Bone marrow (tissue), 2 donors: ENCODE results near the gene AGK.

Experiments used
- DNase-seq, 2 donors: peaks; one replicate each; lab custom pipeline; 2025; lab: John Stamatoyannopoulos, UW

Gene AGK

GRCh38 chr7:141551094-141551781 lies at the start of gene AGK:
AGK (plus strand) TSS chr7:141551410; CDS start chr7:141555467, 4,057 bp downstream.
- peak; percentile 18 to 46 for DNase-seq

GRCh38 chr7:141501451-141501850 lies 49.8 kb upstream of the AGK start:
- DNase-seq = no peak

- no peak for DNase-seq
Observed at GRCh38 chr7:141511316-141511675, 39.9 kb upstream of the AGK start.

- DNase-seq = no peak
Observed at GRCh38 chr7:141511676-141512396, 39.4 kb upstream of the AGK start.

- no peak for DNase-seq
Observed at GRCh38 chr7:141512597-141512996, 38.6 kb upstream of the AGK start.

GRCh38 chr7:141513720-141514119 lies 37.5 kb upstream of the AGK start:
- no peak for DNase-seq

GRCh38 chr7:141515941-141516340 lies 35.3 kb upstream of the AGK start:
- DNase-seq = no peak

GRCh38 chr7:141519623-141520022 lies 31.6 kb upstream of the AGK start:
- DNase-seq = no peak

GRCh38 chr7:141522657-141523342 lies 28.4 kb upstream of the AGK start:
- DNase-seq = no peak

GRCh38 chr7:141525973-141526514 lies 25.2 kb upstream of the AGK start:
- no peak for DNase-seq

- DNase-seq = no peak
Observed at GRCh38 chr7:141527076-141527475, 24.1 kb upstream of the AGK start.

- no peak for DNase-seq
Observed at GRCh38 chr7:141528399-141528798, 22.8 kb upstream of the AGK start.

GRCh38 chr7:141533149-141533949 lies 17.9 kb upstream of the AGK start:
- peak; percentile 3 to 62 for DNase-seq

- no peak for DNase-seq
Observed at GRCh38 chr7:141534757-141535737, 16.2 kb upstream of the AGK start.

GRCh38 chr7:141537906-141538305 lies 13.3 kb upstream of the AGK start:
- no peak for DNase-seq

- DNase-seq = no peak
Observed at GRCh38 chr7:141541375-141541774, 9.8 kb upstream of the AGK start.

GRCh38 chr7:141544831-141545230 lies 6.4 kb upstream of the AGK start:
- DNase-seq = no peak

GRCh38 chr7:141549582-141549981 lies 1.6 kb upstream of the AGK start:
- DNase-seq = no peak

GRCh38 chr7:141550386-141551093 lies 670 bp upstream of the AGK start:
- DNase-seq = no peak

- DNase-seq = no peak
Observed at GRCh38 chr7:141551782-141552181, 572 bp downstream of the AGK start.
